GM19351 (cell line): ENCODE results near the gene ROR1.
"Not testable (repeated sequence)": the region's sequence is repeated elsewhere in the genome, so short reads cannot be mapped to it uniquely, and the experiment has no call there.

Experiments
- ATAC-seq: cut with Tn5 transposase; IDR thresholded peaks from one replicate; pipeline ENCODE4 v1.9.1; 2021; ENCODE audit warnings: mild to moderate bottlenecking, moderate library complexity; ENCODE audit not compliant: unreplicated experiment

The ROR1 gene

GRCh38 chr1:63757334-63757733, 16.5 kb upstream of the ROR1 start:
- ATAC-seq = no peak

DNA sequence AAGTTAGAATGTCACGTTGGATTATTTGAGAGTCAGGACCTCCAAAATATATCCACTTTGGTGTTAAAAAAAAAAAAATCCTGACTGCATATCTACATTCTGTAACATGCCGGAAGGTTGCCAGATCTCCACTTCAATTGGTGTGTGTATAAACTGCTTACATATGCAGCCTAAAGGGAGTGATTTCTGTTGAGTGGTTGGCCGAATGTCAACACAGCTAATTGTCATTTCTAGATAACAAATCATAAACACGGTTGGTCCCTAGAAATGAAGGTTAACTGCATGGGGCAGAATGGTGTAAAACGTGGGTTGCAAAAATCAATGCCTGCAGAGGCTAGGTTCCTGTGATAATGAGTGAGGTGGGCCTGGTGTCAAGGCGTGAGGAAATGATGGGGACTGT, 15.0 kb upstream of the ROR1 start:
- no peak for ATAC-seq

GRCh38 chr1:63759778-63760177, 14.0 kb upstream of the ROR1 start:
- no peak for ATAC-seq

DNA sequence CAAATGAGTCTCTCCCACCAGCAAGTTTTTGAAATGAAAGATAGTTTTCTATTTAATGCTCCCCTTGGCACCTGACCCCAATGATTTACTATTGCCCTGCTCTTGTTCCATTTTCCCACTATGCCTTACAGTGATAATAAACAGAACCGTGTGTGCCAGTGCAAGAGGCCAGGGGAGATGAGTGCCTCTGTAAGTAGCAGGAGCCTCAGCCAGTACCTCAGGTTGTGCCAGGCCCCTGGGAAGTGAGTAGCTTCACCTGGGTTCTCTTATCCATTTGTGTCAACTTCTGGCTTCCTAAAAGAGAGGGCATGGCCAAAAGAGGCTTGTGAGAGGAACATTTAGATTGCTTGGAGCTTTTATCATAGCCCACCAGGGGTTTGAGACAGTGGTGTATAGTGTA, 3.4 kb upstream of the ROR1 start:
- ATAC-seq = no peak

GRCh38 chr1:63772201-63772600, 1.6 kb upstream of the ROR1 start:
- no peak for ATAC-seq

- no peak for ATAC-seq
Measured at GRCh38 chr1:63772876-63773275, 941 bp upstream of the ROR1 start.

DNA sequence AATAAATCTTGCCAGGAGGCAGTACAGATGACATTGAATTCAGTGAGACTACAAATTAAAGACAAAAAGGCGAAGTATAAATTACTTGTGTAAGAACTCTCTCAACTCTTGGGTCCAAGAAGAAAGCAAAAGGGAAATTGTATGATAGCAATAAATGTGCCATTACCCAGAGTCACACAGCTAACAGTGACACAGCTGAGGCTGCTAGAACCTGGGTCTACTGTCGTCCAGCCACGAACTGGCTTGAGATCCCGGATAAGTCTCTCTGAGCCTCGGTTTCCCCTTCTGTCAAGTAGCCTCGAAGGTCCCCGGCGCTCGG, 362 bp upstream of the ROR1 start:
- ATAC-seq = peak; percentile 19

GRCh38 chr1:63774617-63775417, 1.0 kb downstream of the ROR1 start:
- ATAC-seq = peak; percentile 18

- ATAC-seq = no peak
Measured at GRCh38 chr1:63775418-63776127, 1.8 kb downstream of the ROR1 start.

DNA sequence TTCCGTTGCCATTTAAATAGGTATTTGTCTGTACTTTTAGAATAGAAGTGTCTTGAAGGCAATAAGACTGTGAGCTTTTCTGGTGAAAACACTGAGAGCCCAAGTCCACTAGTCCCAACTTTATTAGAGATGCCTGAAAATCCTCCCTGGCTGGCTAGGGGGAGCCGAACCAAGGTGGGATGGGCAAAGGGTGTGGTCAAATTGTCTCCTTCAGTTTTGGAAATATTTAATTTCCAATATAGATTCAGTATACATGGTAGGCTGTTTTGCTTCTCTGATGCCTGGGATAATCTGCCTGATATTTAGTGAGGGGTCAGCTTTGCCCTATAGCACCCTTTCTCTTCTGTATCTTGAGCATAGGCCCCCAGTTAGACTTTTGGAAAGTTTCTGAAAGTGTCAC, 3.5 kb downstream of the ROR1 start:
- ATAC-seq = no peak

GRCh38 chr1:63777965-63778880, 4.4 kb downstream of the ROR1 start:
- ATAC-seq = no peak

- no peak for ATAC-seq
Measured at GRCh38 chr1:63779338-63780211, 5.8 kb downstream of the ROR1 start.

DNA sequence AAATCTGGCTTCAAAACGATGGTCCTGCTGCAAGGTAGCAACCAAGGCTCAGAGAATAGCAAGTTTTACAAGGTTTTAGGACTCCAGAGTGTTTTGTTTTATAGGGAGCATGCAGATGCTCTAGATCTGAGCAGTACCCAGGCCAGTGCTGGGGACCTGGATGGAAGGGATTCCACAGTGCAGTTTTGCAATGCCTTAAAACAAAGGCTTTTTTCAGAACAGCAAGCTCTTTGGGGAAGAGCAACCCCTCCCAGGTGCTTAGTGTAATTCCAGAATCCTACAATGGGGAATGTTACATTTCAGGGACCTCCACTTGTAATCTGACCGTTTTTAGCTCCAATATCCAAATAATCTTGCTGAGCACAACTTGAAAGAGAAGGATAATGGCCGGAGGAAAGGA, 6.7 kb downstream of the ROR1 start:
- ATAC-seq = no peak

- no peak for ATAC-seq
Measured at GRCh38 chr1:63782982-63783381, 9.2 kb downstream of the ROR1 start.

- ATAC-seq = no peak
Measured at GRCh38 chr1:63784083-63784482, 10.3 kb downstream of the ROR1 start.

- no peak for ATAC-seq
Measured at GRCh38 chr1:63784489-63785390, 10.9 kb downstream of the ROR1 start.

- ATAC-seq = not testable (repeated sequence)
Measured at GRCh38 chr1:63787270-63787669, 13.5 kb downstream of the ROR1 start.

GRCh38 chr1:63787875-63788274, 14.1 kb downstream of the ROR1 start:
- ATAC-seq = no peak

- ATAC-seq = no peak
Measured at GRCh38 chr1:63789856-63790605, 16.2 kb downstream of the ROR1 start.
